Natural killer cell (primary cell): Measurements from ENCODE around the gene IFNG. TPM values are rescaled to one million over a fixed set of nuclear protein-coding genes. Genes with fewer than 3 reads are reported as not detected.

ENCODE experiments used
- ATAC-seq, 3 donors: fragments of 150-1000 bp in 2 of 3; fragments of 200-7000 bp in 1 of 3; cut with Tn5 transposase; 1 replicate in 1 of 3; 2 replicates in 2 of 3; pipeline ENCODE4 v1.10.0; 2021; ENCODE audit warnings: mild to moderate bottlenecking in 2 of 3, moderate library complexity in 2 of 3
- DNase-seq, 2 donors: peaks; one replicate each; pipeline versions ENCODE4 v3.0.0 to v3.0.0-alpha.2; 2013 to 2021; ENCODE audit warnings: mixed read lengths in 1 of 2
- H3K27ac ChIP-seq: one replicate; pipeline ENCODE4 v1.5.1; 2013; ENCODE audit warnings: mild to moderate bottlenecking, low read length
- H3K27me3 ChIP-seq: one replicate; pipeline ENCODE4 v1.6.1; 2013; ENCODE audit warnings: low read length; ENCODE audit not compliant: control insufficient read depth, insufficient read depth
- H3K36me3 ChIP-seq: one replicate; pipeline ENCODE4 v1.6.1; 2013; ENCODE audit warnings: low read length; ENCODE audit not compliant: control insufficient read depth, insufficient read depth
- H3K4me1 ChIP-seq: one replicate; pipeline ENCODE4 v1.6.1; 2013; ENCODE audit warnings: low read length; ENCODE audit not compliant: control insufficient read depth, insufficient read depth
- H3K4me3 ChIP-seq: one replicate; pipeline ENCODE4 v1.5.1; 2013; ENCODE audit warnings: low read length
- H3K9me3 ChIP-seq: one replicate; pipeline ENCODE4 v1.6.1; 2013; ENCODE audit warnings: low read length; ENCODE audit not compliant: control insufficient read depth, insufficient read depth
- H3K27ac Mint-ChIP-seq, 2 donors: one replicate each; pipeline ENCODE4 v1.8.0; 2022; ENCODE audit warnings: mild to moderate bottlenecking in 2 of 2, mixed read lengths in 2 of 2, moderate library complexity in 1 of 2
- H3K27me3 Mint-ChIP-seq, 2 donors: one replicate each; pipeline ENCODE4 v1.8.0; 2022; ENCODE audit warnings: low read depth in 2 of 2, mixed read lengths in 2 of 2
- H3K36me3 Mint-ChIP-seq: one replicate; pipeline ENCODE4 v1.8.0; 2022; ENCODE audit warnings: mixed read lengths
- H3K4me1 Mint-ChIP-seq, 2 donors: one replicate each; pipeline ENCODE4 v1.8.0; 2022; ENCODE audit warnings: mixed read lengths in 2 of 2
- H3K4me3 Mint-ChIP-seq: one replicate; pipeline ENCODE4 v1.8.0; 2022; ENCODE audit warnings: mild to moderate bottlenecking, moderate library complexity, mixed read lengths
- H3K9me3 Mint-ChIP-seq, 2 donors: one replicate each; pipeline ENCODE4 v1.8.0; 2022; ENCODE audit warnings: mixed read lengths in 2 of 2
- WGBS: methylation state at CpG from one replicate; pipeline ENCODE4 v1.1.7; 2013; ENCODE audit warnings: missing lambda C conversion rate; ENCODE audit not compliant: insufficient coverage; 5-methylcytosine and 5-hydroxymethylcytosine counted together
- intact Hi-C: fragments of 100-400 bp; cut with micrococcal nuclease; formaldehyde crosslinking; loops from one replicate; pipeline ENCODE4 v1.14.2; 2022
- total RNA-seq, 4 donors: library from RNA; stranded (reverse); fragments of 120-200 nt in 1 of 4; gene quantifications; one replicate each; pipeline versions ENCODE4 v1.2.3 to v1.2.4, GENCODE V29; 2013 to 2022
- TF ChIP-seq, protein P1 (sequence below): fragments of 200-600 bp; IDR thresholded peaks from one replicate; pipeline ENCODE4 v1.8.0; 2022; ENCODE audit warnings: antibody characterized with exemption

The IFNG gene
- total RNA-seq, 3 donors from 2014 or later (not counting 1 experiment from before 2014, with no cell fraction given), result 66.5 to 248 (median 124) TPM

- intact Hi-C loops, result no loop called here
These were observed 11.1 kb downstream of the IFNG start for GRCh38 chr12:68148261-68148951.

DNA sequence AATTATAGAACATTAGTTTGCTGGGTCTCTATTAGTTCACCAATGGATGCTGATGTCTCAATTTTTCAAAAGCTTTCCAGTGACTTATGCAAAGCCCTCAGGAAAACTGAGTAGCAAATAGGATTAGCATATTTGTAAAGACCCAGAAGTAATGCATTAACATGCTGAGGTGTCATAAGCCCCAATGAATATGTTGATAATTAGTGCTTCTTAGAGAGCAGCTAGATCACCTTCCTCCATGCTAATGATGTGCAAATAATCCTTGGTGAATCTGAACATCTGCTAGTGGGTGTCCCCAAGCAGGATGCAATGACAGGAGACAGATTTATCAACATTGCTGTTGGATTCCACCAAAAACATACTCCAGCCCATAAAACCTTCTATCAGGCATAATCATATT, 19.0 kb downstream of the IFNG start:
- ATAC-seq (no peak), DNase-seq (no peak)
- Histone ChIP-seq H3K4me1 (peaks cover 16% of the 10 kb centered on the region), H3K36me3 (no peaks in the 10 kb centered on the region), H3K9me3 (no peaks in the 10 kb centered on the region), H3K4me3 (no peak overlapping the region), H3K27ac (no peak overlapping the region), H3K27me3 (no peaks in the 10 kb centered on the region)
- Mint-ChIP-seq H3K27me3 (no peaks in the 10 kb centered on the region), H3K4me1 (peaks cover 38 to 46% of the 10 kb centered on the region in 2 donors), H3K9me3 (no peaks in the 10 kb centered on the region), H3K36me3 (no peaks in the 10 kb centered on the region), H3K4me3 (no peak overlapping the region), H3K27ac (no peak overlapping the region)
- TF ChIP-seq, protein P1, sequence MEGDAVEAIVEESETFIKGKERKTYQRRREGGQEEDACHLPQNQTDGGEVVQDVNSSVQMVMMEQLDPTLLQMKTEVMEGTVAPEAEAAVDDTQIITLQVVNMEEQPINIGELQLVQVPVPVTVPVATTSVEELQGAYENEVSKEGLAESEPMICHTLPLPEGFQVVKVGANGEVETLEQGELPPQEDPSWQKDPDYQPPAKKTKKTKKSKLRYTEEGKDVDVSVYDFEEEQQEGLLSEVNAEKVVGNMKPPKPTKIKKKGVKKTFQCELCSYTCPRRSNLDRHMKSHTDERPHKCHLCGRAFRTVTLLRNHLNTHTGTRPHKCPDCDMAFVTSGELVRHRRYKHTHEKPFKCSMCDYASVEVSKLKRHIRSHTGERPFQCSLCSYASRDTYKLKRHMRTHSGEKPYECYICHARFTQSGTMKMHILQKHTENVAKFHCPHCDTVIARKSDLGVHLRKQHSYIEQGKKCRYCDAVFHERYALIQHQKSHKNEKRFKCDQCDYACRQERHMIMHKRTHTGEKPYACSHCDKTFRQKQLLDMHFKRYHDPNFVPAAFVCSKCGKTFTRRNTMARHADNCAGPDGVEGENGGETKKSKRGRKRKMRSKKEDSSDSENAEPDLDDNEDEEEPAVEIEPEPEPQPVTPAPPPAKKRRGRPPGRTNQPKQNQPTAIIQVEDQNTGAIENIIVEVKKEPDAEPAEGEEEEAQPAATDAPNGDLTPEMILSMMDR, result no peak
- intact Hi-C loops, result no loop called here

More at GRCh38 chr12:68148261-68148951, 11.1 kb downstream of the IFNG start:
- Histone ChIP-seq H3K36me3 (peaks cover 3% of the 10 kb centered on the region), H3K27ac (no peak overlapping the region), H3K4me3 (no peak overlapping the region), H3K4me1 (no peaks in the 10 kb centered on the region), H3K27me3 (no peaks in the 10 kb centered on the region), H3K9me3 (no peaks in the 10 kb centered on the region)
- 91% methylated on average over 6 of the region's 7 CpGs for WGBS
- ATAC-seq (peak in 1 of 3 donors; percentile 9), DNase-seq (no peak)
- Mint-ChIP-seq H3K36me3 (peaks cover 15% of the 10 kb centered on the region), H3K4me1 (peaks cover 17% of the 10 kb centered on the region in 2 donors), H3K27ac (peak overlapping the region in 1 of 2 donors; percentile 32), H3K9me3 (no peaks in the 10 kb centered on the region), H3K27me3 (no peaks in the 10 kb centered on the region), H3K4me3 (no peak overlapping the region)
- TF ChIP-seq, protein P1, result no peak

GRCh38 chr12:68139941-68140340, 19.6 kb downstream of the IFNG start:
- Mint-ChIP-seq H3K9me3 (no peaks in the 10 kb centered on the region), H3K4me3 (no peak overlapping the region), H3K4me1 (peaks cover 41 to 50% of the 10 kb centered on the region in 2 donors), H3K27me3 (no peaks in the 10 kb centered on the region), H3K27ac (no peak overlapping the region), H3K36me3 (no peaks in the 10 kb centered on the region)
- DNase-seq (no peak), ATAC-seq (no peak)
- H3K27ac ChIP-seq, result no peak overlapping the region
- H3K36me3 ChIP-seq, result no peaks in the 10 kb centered on the region
- WGBS, result 80% methylated on average over 1 of the region's 1 CpG
- peaks cover 16% of the 10 kb centered on the region for H3K4me1 ChIP-seq
- no peaks in the 10 kb centered on the region for H3K27me3 ChIP-seq
- H3K9me3 ChIP-seq, result no peaks in the 10 kb centered on the region
- TF ChIP-seq, protein P1, result no peak
- no peak overlapping the region for H3K4me3 ChIP-seq
- intact Hi-C loops, result no loop called here

DNA sequence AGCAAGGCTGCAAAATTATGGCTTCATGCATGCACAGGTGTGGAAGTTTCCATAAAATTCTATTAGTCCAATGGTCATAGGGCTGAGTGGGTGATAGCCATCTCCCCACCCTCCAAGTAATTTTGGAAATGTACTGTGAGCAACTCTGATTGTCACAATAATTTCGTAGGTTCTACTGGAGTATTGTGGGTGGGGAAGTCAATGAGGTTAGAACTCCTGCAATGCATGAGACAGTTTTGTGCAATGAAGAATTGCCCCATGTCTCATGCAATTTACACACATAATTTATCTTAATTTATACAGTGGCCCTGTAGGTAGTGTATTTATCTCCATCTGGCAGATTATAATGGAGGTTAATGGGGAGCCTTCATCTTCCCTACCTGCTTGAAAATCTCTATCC, 20.5 kb downstream of the IFNG start:
- H3K36me3 Mint-ChIP-seq, result peaks cover 2% of the 10 kb centered on the region
- no peak overlapping the region for H3K27ac Mint-ChIP-seq
- no CpG with 5 or more reads among the region's 1 CpG for WGBS

More for the DNA sequence above, 20.5 kb downstream of the IFNG start:
- no peak overlapping the region for H3K27ac ChIP-seq
- H3K36me3 ChIP-seq, result no peaks in the 10 kb centered on the region
- intact Hi-C loops, result no loop called here
- Mint-ChIP-seq H3K4me3 (no peak overlapping the region), H3K4me1 (peaks cover 46 to 55% of the 10 kb centered on the region in 2 donors), H3K27me3 (no peaks in the 10 kb centered on the region), H3K9me3 (no peaks in the 10 kb centered on the region)
- ATAC-seq, result no peak
- no peaks in the 10 kb centered on the region for H3K27me3 ChIP-seq
- TF ChIP-seq, protein P1, result no peak
- DNase-seq, result no peak
- no peaks in the 10 kb centered on the region for H3K9me3 ChIP-seq
- H3K4me1 ChIP-seq, result peaks cover 16% of the 10 kb centered on the region
- H3K4me3 ChIP-seq, result no peak overlapping the region
